A549 treated with dexamethasone at 1 μM for 4 hours (cell line): Measurements from ENCODE around the gene USO1. TPM values are rescaled to one million over a fixed set of nuclear protein-coding genes. Genes with fewer than 3 reads are reported as not detected.

Experiments
- total RNA-seq: library from RNA; stranded (reverse); fragments of 200-300 nt; extraction: Qiagen RNA extraction; gene quantifications from 5 replicates; pipeline ENCODE4 v1.2.3, GENCODE V29; 2022

USO1 gene
- total RNA-seq = 21.8 to 27.7 TPM (median 26.1 TPM) in 5 replicates

GRCh38 chr4:75724066-75724866 is at the start of gene USO1:
Gene USO1 (plus strand): TSS chr4:75724577. CDS start chr4:75724820, 243 bp downstream.

Other genes with a start within 250 kb of the USO1 start
- gene RCHY1, start 210.2 kb upstream of the USO1 start, total RNA-seq = 12.9 to 19.8 TPM (median 13.7 TPM) in 5 replicates
- gene THAP6, start 210.1 kb upstream of the USO1 start, total RNA-seq = 4.8 to 5.9 TPM (median 5.1 TPM) in 5 replicates
- gene ODAPH, start 168.5 kb upstream of the USO1 start, total RNA-seq = 0.14 TPM in 1 of 5 replicates, not detected in the others
- 0.56 to 1.3 TPM (median 0.78 TPM) in 5 replicates for gene CDKL2, start 94.0 kb upstream of the USO1 start, total RNA-seq
- 76.1 to 100 TPM (median 90.0 TPM) in 5 replicates for gene G3BP2, start 51.2 kb upstream of the USO1 start, total RNA-seq
- gene PPEF2, start 177.9 kb downstream of the USO1 start, total RNA-seq = not detected in 5 replicates
- 21.2 to 24.8 TPM (median 21.7 TPM) in 5 replicates for gene NAAA, start 216.4 kb downstream of the USO1 start, total RNA-seq